DMS153 (cell line): ENCODE measurements around the gene GPR161.

Experiments
- DNase-seq: peaks from one replicate; lab custom pipeline; 2025; lab: John Stamatoyannopoulos, UW

Gene GPR161

GRCh38 chr1:168031627-168032026 lies 105.1 kb downstream of the GPR161 start:
- DNase-seq = no peak

GRCh38 chr1:168031198-168031597 lies 105.5 kb downstream of the GPR161 start:
- DNase-seq = no peak
